ENCODE measurements around the gene DSCAML1. TPM values are rescaled to one million over a fixed set of nuclear protein-coding genes. Genes with fewer than 3 reads are reported as not detected.

DSCAML1 gene
- total RNA-seq, 2 donors from 2014 or later, result 0.21 to 0.41 TPM

DNA sequence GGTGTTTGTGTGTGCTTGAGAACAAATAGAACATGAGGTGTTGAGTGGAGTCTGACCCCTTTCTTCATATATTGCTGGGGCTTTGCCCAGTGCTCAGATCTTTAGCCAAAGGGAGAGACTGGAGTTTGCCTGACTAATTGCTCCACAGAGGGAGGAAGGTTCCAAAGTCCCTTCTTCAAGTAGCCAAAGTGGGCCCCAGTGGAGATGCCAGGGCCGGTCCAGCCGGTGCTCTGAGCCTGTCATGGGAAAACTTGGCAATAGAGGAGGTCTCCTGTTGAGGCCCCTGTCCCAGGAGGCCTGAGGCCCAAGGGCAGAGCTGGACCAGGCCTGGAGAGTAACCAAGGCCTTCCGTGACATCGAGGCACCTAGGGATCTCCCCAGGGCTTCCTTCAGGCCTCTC, 112.3 kb downstream of the DSCAML1 start:
- Histone ChIP-seq H3K4me1 (ENCODE audit: control insufficient read depth in 1 of 2, low read depth in 2 of 2) (no peaks in the 10 kb centered on the region), H3K4me3 (no peak overlapping the region), H3K27me3 (replicated peaks; ENCODE audit: insufficient read depth) (no peaks in the 10 kb centered on the region), H3K36me3 (no peaks in the 10 kb centered on the region), H3K9me3 (no peaks in the 10 kb centered on the region), H3K27ac (no peak overlapping the region)
- no peak for ATAC-seq (ENCODE audit: insufficient number of reproducible peaks, low FRiP score, low read depth)
- DNase-seq (ENCODE audit: low spot score), result no peak
- TF ChIP-seq, protein P1, sequence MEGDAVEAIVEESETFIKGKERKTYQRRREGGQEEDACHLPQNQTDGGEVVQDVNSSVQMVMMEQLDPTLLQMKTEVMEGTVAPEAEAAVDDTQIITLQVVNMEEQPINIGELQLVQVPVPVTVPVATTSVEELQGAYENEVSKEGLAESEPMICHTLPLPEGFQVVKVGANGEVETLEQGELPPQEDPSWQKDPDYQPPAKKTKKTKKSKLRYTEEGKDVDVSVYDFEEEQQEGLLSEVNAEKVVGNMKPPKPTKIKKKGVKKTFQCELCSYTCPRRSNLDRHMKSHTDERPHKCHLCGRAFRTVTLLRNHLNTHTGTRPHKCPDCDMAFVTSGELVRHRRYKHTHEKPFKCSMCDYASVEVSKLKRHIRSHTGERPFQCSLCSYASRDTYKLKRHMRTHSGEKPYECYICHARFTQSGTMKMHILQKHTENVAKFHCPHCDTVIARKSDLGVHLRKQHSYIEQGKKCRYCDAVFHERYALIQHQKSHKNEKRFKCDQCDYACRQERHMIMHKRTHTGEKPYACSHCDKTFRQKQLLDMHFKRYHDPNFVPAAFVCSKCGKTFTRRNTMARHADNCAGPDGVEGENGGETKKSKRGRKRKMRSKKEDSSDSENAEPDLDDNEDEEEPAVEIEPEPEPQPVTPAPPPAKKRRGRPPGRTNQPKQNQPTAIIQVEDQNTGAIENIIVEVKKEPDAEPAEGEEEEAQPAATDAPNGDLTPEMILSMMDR (IDR thresholded peaks at IDR 0.05), result no peak

DNA sequence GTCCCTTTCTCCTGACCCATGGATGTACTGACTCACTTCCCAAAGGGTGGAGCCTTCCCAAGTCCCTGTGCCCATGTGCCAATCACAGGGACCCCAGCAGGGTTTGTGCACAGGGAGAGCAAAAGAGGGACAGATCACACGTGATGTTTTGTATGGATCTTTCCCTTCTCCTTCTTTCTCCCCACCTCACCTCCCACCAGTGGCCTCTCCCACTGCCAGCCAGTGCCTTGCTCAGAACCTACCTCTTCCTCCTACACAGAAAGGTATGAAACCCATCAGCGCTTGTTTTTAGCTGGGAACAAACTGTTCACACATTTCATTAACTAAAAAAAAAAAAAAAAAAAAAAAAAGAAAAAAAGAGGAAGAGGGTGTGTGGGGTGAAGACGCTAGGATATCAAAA, 112.9 kb downstream of the DSCAML1 start:
- H3K4me3 ChIP-seq, result no peak overlapping the region
- H3K4me1 ChIP-seq (ENCODE audit: control insufficient read depth in 1 of 2, low read depth in 2 of 2), result no peaks in the 10 kb centered on the region
- no peaks in the 10 kb centered on the region for H3K36me3 ChIP-seq
- no peak for ATAC-seq (ENCODE audit: insufficient number of reproducible peaks, low FRiP score, low read depth)
- no peaks in the 10 kb centered on the region for H3K9me3 ChIP-seq
- no peak for DNase-seq (ENCODE audit: low spot score)
- TF ChIP-seq, protein P1 (IDR thresholded peaks at IDR 0.05), result no peak
- H3K27me3 ChIP-seq (replicated peaks; ENCODE audit: insufficient read depth), result no peaks in the 10 kb centered on the region
- H3K27ac ChIP-seq, result no peak overlapping the region

DNA sequence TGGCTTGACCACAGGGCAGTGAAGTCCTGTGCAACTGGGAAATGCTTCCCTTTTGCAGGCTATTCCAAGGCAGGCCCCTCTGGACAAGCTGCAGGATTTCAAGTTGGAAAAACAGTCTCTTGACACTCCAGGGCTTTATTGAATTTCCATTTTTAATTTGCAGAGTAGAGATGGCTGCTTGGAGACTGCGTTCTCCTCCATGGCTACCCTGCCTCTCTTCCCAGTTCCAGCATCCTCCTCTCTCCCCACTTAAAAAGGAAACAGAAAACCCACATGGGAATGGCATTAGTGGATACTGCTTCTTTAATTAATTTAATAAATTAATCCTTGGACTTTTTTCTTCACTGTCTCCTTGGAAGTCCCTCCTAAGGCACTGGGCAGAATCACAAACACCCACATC, 115.6 kb downstream of the DSCAML1 start:
- Histone ChIP-seq H3K36me3 (no peaks in the 10 kb centered on the region), H3K4me1 (ENCODE audit: control insufficient read depth in 1 of 2, low read depth in 2 of 2) (no peaks in the 10 kb centered on the region), H3K27ac (no peak overlapping the region), H3K9me3 (no peaks in the 10 kb centered on the region), H3K27me3 (replicated peaks; ENCODE audit: insufficient read depth) (no peaks in the 10 kb centered on the region), H3K4me3 (no peak overlapping the region)
- no peak for ATAC-seq (ENCODE audit: insufficient number of reproducible peaks, low FRiP score, low read depth)
- no peak for DNase-seq (ENCODE audit: low spot score)
- TF ChIP-seq, protein P1 (IDR thresholded peaks at IDR 0.05), result no peak

DNA sequence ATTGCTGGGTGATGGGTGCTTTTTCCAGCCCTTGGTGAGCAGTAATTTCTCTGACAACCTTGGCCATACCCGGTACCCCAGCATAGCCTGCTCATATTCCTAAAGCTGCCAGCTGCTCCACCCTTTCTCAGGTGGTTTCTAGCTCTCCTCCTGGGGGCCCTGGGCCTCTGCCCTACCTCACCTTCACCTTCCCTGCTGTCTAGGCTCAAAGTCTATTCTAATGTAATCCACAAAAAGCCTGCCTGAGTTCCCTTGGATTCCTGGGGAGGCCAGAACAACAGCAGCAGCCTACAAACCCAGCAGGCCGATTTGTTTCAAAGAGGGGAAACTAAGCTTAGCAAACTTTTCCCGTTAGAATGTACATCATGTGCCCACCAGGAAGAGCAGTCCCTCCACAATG, 117.6 kb downstream of the DSCAML1 start:
- ATAC-seq (ENCODE audit: insufficient number of reproducible peaks, low FRiP score, low read depth), result no peak
- Histone ChIP-seq H3K27me3 (replicated peaks; ENCODE audit: insufficient read depth) (no peaks in the 10 kb centered on the region), H3K9me3 (no peaks in the 10 kb centered on the region), H3K27ac (no peak overlapping the region), H3K4me3 (no peak overlapping the region), H3K36me3 (no peaks in the 10 kb centered on the region), H3K4me1 (ENCODE audit: control insufficient read depth in 1 of 2, low read depth in 2 of 2) (no peaks in the 10 kb centered on the region)
- TF ChIP-seq, protein P1 (IDR thresholded peaks at IDR 0.05), result no peak
- no peak for DNase-seq (ENCODE audit: low spot score)

DNA sequence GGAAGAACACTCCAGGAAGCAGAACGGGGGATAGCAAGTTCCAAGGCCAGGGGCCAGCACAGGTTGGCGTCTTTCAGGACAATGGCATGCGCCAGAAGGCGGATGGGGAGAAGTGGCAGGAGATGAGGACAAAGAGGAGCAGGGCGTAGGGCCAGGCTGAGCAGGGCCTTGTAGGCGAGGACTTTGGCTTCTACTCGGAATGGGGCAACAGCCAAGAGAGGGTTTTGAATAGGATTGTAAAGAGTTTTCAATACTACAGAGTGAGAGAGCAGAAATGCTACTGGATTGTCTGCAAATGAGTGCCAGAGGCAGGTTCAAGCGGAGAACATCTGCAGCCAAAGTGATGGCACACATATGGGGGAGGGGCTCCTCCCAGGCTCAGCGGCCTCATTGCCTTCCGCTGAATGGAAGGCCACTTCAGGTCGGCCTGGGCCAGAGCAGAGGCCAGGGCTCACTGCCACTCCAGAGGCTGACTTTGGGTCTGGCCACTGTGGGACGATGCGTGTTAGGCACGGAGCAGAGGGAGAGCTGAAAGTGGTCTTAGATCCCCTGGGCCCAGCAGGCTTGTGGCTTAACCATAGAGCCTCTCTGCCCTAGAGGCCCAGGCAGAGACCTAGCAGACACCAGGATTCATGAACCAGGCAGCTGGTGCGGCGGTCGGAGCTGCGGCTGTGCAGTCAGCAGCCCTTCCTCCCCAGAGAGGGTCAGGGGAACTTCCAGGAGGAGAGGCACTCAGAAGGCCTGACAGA, 118.2 kb downstream of the DSCAML1 start:
- no peak for ATAC-seq (ENCODE audit: insufficient number of reproducible peaks, low FRiP score, low read depth)
- H3K27ac ChIP-seq, result no peak overlapping the region
- no peaks in the 10 kb centered on the region for H3K9me3 ChIP-seq
- H3K4me1 ChIP-seq (ENCODE audit: control insufficient read depth in 1 of 2, low read depth in 2 of 2), result no peaks in the 10 kb centered on the region
- H3K27me3 ChIP-seq (replicated peaks; ENCODE audit: insufficient read depth), result no peaks in the 10 kb centered on the region
- TF ChIP-seq, protein P1 (IDR thresholded peaks at IDR 0.05), result no peak
- H3K4me3 ChIP-seq, result no peak overlapping the region
- no peaks in the 10 kb centered on the region for H3K36me3 ChIP-seq
- DNase-seq (ENCODE audit: low spot score), result no peak

Measured in thoracic aorta (tissue), 2 donors.